ENCODE results near the gene FOXI3.

Gene FOXI3

DNA sequence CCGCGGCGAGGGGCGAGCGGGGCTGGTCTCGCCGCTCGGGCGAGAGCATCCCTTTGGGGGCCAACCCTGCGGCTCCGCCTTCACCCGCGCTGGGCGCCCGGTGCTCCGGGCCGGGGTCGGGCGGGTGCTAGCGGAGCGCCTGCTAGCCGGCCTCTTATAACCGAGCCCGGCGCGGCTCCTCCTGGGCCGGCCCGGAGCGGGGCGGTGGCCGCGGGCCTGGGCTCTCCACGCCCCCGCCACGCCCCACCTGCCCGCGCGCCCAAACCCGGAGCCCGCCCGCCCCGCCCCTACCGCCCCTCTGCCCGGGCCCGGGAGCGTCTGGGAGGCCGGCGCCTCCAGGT, at the start of gene FOXI3:
TSS of gene FOXI3 (minus strand) at position 129 of the 341 bp plus-strand sequence. CDS start 158 bp downstream, outside the sequence.
- Histone ChIP-seq H3K36me3 (ENCODE audit: control insufficient read depth, insufficient read depth, low read length) (peaks cover 15% of the 10 kb centered on the region), H3K4me3 (ENCODE audit: low read depth, low read length) (peak within 1 kb of the TSS; percentile 72), H3K27ac (ENCODE audit: low read depth, low read length) (no peak within 1 kb of the TSS), H3K4me1 (ENCODE audit: control insufficient read depth, insufficient read depth, low read length) (peaks cover 12% of the 10 kb centered on the region; the same call in 1 of the 2 replicates), H3K9me3 (ENCODE audit: control insufficient read depth, insufficient read depth, low read length) (no peaks in the 10 kb centered on the region), H3K9ac (ENCODE audit: low read depth, low read length) (peak within 1 kb of the TSS; percentile 20), H3K27me3 (ENCODE audit: control insufficient read depth, insufficient read depth, low read length) (peaks cover 30% of the 10 kb centered on the region)

GRCh38 chr2:88500691-88501090, 48.2 kb upstream of the FOXI3 start:
- no peak overlapping the region for H3K4me3 ChIP-seq (ENCODE audit: low read depth, low read length)
- no peak overlapping the region for H3K9ac ChIP-seq (ENCODE audit: low read depth, low read length)
- no peaks in the 10 kb centered on the region for H3K9me3 ChIP-seq (ENCODE audit: control insufficient read depth, insufficient read depth, low read length)
- H3K27ac ChIP-seq (ENCODE audit: low read depth, low read length): no peak overlapping the region
- no peaks in the 10 kb centered on the region for H3K36me3 ChIP-seq (ENCODE audit: control insufficient read depth, insufficient read depth, low read length)
- no peaks in the 10 kb centered on the region for H3K27me3 ChIP-seq (ENCODE audit: control insufficient read depth, insufficient read depth, low read length)
- no peaks in the 10 kb centered on the region for H3K4me1 ChIP-seq (ENCODE audit: control insufficient read depth, insufficient read depth, low read length)

- Histone ChIP-seq H3K4me3 (ENCODE audit: low read depth, low read length) (no peak overlapping the region), H3K27ac (ENCODE audit: low read depth, low read length) (no peak overlapping the region), H3K36me3 (ENCODE audit: control insufficient read depth, insufficient read depth, low read length) (no peaks in the 10 kb centered on the region), H3K27me3 (ENCODE audit: control insufficient read depth, insufficient read depth, low read length) (no peaks in the 10 kb centered on the region), H3K4me1 (ENCODE audit: control insufficient read depth, insufficient read depth, low read length) (no peaks in the 10 kb centered on the region), H3K9ac (ENCODE audit: low read depth, low read length) (no peak overlapping the region), H3K9me3 (ENCODE audit: control insufficient read depth, insufficient read depth, low read length) (no peaks in the 10 kb centered on the region)
Observed at GRCh38 chr2:88499204-88499603, 46.7 kb upstream of the FOXI3 start.

GRCh38 chr2:88493481-88493880, 41.0 kb upstream of the FOXI3 start:
- Histone ChIP-seq H3K27me3 (ENCODE audit: control insufficient read depth, insufficient read depth, low read length) (no peaks in the 10 kb centered on the region), H3K9ac (ENCODE audit: low read depth, low read length) (no peak overlapping the region), H3K4me3 (ENCODE audit: low read depth, low read length) (no peak overlapping the region), H3K9me3 (ENCODE audit: control insufficient read depth, insufficient read depth, low read length) (no peaks in the 10 kb centered on the region), H3K36me3 (ENCODE audit: control insufficient read depth, insufficient read depth, low read length) (no peaks in the 10 kb centered on the region), H3K4me1 (ENCODE audit: control insufficient read depth, insufficient read depth, low read length) (peaks cover 10% of the 10 kb centered on the region; the same call in 1 of the 2 replicates), H3K27ac (ENCODE audit: low read depth, low read length) (no peak overlapping the region)

GRCh38 chr2:88492002-88492401, 39.5 kb upstream of the FOXI3 start:
- no peaks in the 10 kb centered on the region for H3K27me3 ChIP-seq (ENCODE audit: control insufficient read depth, insufficient read depth, low read length)
- peaks cover 12% of the 10 kb centered on the region; the same call in 1 of the 2 replicates for H3K4me1 ChIP-seq (ENCODE audit: control insufficient read depth, insufficient read depth, low read length)
- no peaks in the 10 kb centered on the region for H3K36me3 ChIP-seq (ENCODE audit: control insufficient read depth, insufficient read depth, low read length)
- H3K9me3 ChIP-seq (ENCODE audit: control insufficient read depth, insufficient read depth, low read length): no peaks in the 10 kb centered on the region
- no peak overlapping the region for H3K9ac ChIP-seq (ENCODE audit: low read depth, low read length)
- no peak overlapping the region for H3K4me3 ChIP-seq (ENCODE audit: low read depth, low read length)
- no peak overlapping the region for H3K27ac ChIP-seq (ENCODE audit: low read depth, low read length)

DNA sequence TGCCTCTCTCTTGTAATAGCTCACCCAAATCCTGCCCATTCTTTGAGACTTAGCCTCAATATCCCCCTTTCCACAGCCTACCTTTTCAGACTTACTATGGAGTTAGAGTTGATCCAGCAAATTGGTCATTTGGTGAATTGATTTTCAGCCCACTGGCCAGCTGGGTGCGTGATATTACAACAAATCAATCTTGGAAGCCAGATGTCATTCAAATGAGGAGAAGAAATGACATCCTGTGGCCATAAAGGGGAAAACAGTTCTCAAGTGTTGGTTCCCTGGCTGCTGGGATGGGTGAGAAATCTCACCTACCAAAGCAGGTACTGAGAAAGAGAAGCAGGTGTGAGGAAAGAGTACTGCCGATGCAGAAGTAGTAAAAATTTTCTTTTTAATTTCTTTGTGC, 36.7 kb upstream of the FOXI3 start:
- H3K4me1 ChIP-seq (ENCODE audit: control insufficient read depth, insufficient read depth, low read length): peaks cover 12% of the 10 kb centered on the region; the same call in 1 of the 2 replicates
- no peak overlapping the region for H3K4me3 ChIP-seq (ENCODE audit: low read depth, low read length)
- H3K9ac ChIP-seq (ENCODE audit: low read depth, low read length): no peak overlapping the region
- no peaks in the 10 kb centered on the region for H3K36me3 ChIP-seq (ENCODE audit: control insufficient read depth, insufficient read depth, low read length)
- no peak overlapping the region for H3K27ac ChIP-seq (ENCODE audit: low read depth, low read length)
- H3K27me3 ChIP-seq (ENCODE audit: control insufficient read depth, insufficient read depth, low read length): no peaks in the 10 kb centered on the region
- H3K9me3 ChIP-seq (ENCODE audit: control insufficient read depth, insufficient read depth, low read length): no peaks in the 10 kb centered on the region

GRCh38 chr2:88483200-88483599, 30.7 kb upstream of the FOXI3 start:
- Histone ChIP-seq H3K9ac (ENCODE audit: low read depth, low read length) (no peak overlapping the region), H3K36me3 (ENCODE audit: control insufficient read depth, insufficient read depth, low read length) (no peaks in the 10 kb centered on the region), H3K27ac (ENCODE audit: low read depth, low read length) (no peak overlapping the region), H3K27me3 (ENCODE audit: control insufficient read depth, insufficient read depth, low read length) (no peaks in the 10 kb centered on the region), H3K9me3 (ENCODE audit: control insufficient read depth, insufficient read depth, low read length) (no peaks in the 10 kb centered on the region), H3K4me1 (ENCODE audit: control insufficient read depth, insufficient read depth, low read length) (peaks cover 9% of the 10 kb centered on the region), H3K4me3 (ENCODE audit: low read depth, low read length) (no peak overlapping the region)

GRCh38 chr2:88481691-88482336, 29.3 kb upstream of the FOXI3 start:
- Histone ChIP-seq H3K27me3 (ENCODE audit: control insufficient read depth, insufficient read depth, low read length) (no peaks in the 10 kb centered on the region), H3K4me3 (ENCODE audit: low read depth, low read length) (no peak overlapping the region), H3K27ac (ENCODE audit: low read depth, low read length) (no peak overlapping the region), H3K36me3 (ENCODE audit: control insufficient read depth, insufficient read depth, low read length) (no peaks in the 10 kb centered on the region), H3K9ac (ENCODE audit: low read depth, low read length) (no peak overlapping the region), H3K4me1 (ENCODE audit: control insufficient read depth, insufficient read depth, low read length) (peaks cover 12% of the 10 kb centered on the region), H3K9me3 (ENCODE audit: control insufficient read depth, insufficient read depth, low read length) (no peaks in the 10 kb centered on the region)

- Histone ChIP-seq H3K9me3 (ENCODE audit: control insufficient read depth, insufficient read depth, low read length) (no peaks in the 10 kb centered on the region), H3K9ac (ENCODE audit: low read depth, low read length) (no peak overlapping the region), H3K27ac (ENCODE audit: low read depth, low read length) (no peak overlapping the region), H3K4me3 (ENCODE audit: low read depth, low read length) (no peak overlapping the region), H3K27me3 (ENCODE audit: control insufficient read depth, insufficient read depth, low read length) (no peaks in the 10 kb centered on the region), H3K36me3 (ENCODE audit: control insufficient read depth, insufficient read depth, low read length) (no peaks in the 10 kb centered on the region), H3K4me1 (ENCODE audit: control insufficient read depth, insufficient read depth, low read length) (peaks cover 28% of the 10 kb centered on the region)
Observed at GRCh38 chr2:88472811-88473210, 20.3 kb upstream of the FOXI3 start.

DNA sequence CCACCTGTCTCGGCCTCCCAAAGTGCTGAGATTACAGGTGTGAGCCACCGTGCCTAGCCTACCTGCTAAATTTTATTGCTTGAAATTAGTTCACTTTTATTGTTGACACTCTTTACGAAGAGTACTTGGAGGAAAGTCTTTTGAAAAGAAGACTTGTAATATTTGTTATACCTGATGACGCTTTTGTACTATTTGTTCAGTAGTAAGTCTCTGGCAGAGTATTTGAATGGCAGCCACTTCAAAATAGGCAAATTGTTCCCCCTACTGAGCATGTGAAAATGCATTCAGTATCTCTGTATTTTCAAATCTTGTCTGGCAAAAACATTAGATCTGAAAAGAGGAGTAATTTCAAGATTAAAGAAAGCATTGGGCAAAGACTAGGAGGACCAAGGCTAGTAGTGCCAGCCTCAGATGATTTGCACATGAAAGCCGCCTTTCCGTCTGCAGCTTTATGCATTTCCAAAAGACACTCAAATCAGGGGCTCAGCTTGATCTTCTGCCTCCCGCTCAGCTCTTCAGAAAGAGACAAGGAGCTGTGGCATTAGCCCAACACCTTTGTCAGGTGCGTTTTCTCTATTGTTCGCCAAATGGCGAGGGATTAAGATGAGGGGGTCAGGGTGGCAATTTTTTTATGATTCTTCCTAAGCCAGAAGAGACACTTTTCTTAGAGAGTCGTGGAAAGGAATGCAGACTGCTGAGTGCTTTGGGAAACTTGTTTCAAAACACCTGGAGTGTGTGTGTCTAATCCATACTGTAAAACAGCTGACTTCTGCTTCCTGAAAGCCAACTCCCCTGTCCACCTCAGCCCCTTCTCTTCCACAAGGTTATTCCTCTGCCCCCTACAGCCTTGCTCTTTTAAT, 18.8 kb upstream of the FOXI3 start:
- H3K27ac ChIP-seq (ENCODE audit: low read depth, low read length): peak overlapping the region; percentile 44
- H3K27me3 ChIP-seq (ENCODE audit: control insufficient read depth, insufficient read depth, low read length): no peaks in the 10 kb centered on the region
- H3K9me3 ChIP-seq (ENCODE audit: control insufficient read depth, insufficient read depth, low read length): no peaks in the 10 kb centered on the region
- H3K9ac ChIP-seq (ENCODE audit: low read depth, low read length): no peak overlapping the region
- no peaks in the 10 kb centered on the region for H3K36me3 ChIP-seq (ENCODE audit: control insufficient read depth, insufficient read depth, low read length)
- peaks cover 24% of the 10 kb centered on the region for H3K4me1 ChIP-seq (ENCODE audit: control insufficient read depth, insufficient read depth, low read length)
- peak overlapping the region; percentile 20; the same call in 1 of the 2 replicates for H3K4me3 ChIP-seq (ENCODE audit: low read depth, low read length)

Data from HUES48 (cell line).